CD4-positive, alpha-beta T cell treated with Interleukin-1 beta for 1 hour (primary cell): ENCODE measurements around the gene PIR.
A peak's percentile ranks its signal among the peaks of the same experiment; 100 is the strongest.

ENCODE experiments used
- DNase-seq, 2 donors: peaks; one replicate each; pipeline ENCODE4 v3.0.0-alpha.2; 2020 to 2022

Gene PIR

GRCh38 chrX:15493118-15493962 lies at the start of gene PIR:
PIR (minus strand) TSS chrX:15493333; CDS start chrX:15491257, 2,076 bp downstream.
- peak; percentile 7 to 43 for DNase-seq

GRCh38 chrX:15530318-15530717 lies 37.2 kb upstream of the PIR start:
- DNase-seq, result no peak

GRCh38 chrX:15529165-15529564 lies 36.0 kb upstream of the PIR start:
- no peak for DNase-seq

GRCh38 chrX:15525664-15526416 lies 32.7 kb upstream of the PIR start:
- DNase-seq, result no peak

GRCh38 chrX:15524417-15524816 lies 31.3 kb upstream of the PIR start:
- no peak for DNase-seq

GRCh38 chrX:15523088-15523487 lies 30.0 kb upstream of the PIR start:
- no peak for DNase-seq

- DNase-seq, result no peak
Observed at GRCh38 chrX:15522464-15522863, 29.3 kb upstream of the PIR start.

- DNase-seq, result no peak
Observed at GRCh38 chrX:15515931-15516330, 22.8 kb upstream of the PIR start.

GRCh38 chrX:15514279-15514678 lies 21.1 kb upstream of the PIR start:
- no peak for DNase-seq

GRCh38 chrX:15512401-15512965 lies 19.4 kb upstream of the PIR start:
- no peak for DNase-seq

- DNase-seq, result no peak
Observed at GRCh38 chrX:15511563-15511962, 18.4 kb upstream of the PIR start.

GRCh38 chrX:15509845-15510244 lies 16.7 kb upstream of the PIR start:
- DNase-seq, result no peak

- no peak for DNase-seq
Observed at GRCh38 chrX:15507005-15507404, 13.9 kb upstream of the PIR start.

- no peak for DNase-seq
Observed at GRCh38 chrX:15505101-15505500, 12.0 kb upstream of the PIR start.

- no peak for DNase-seq
Observed at GRCh38 chrX:15504661-15505060, 11.5 kb upstream of the PIR start.

- DNase-seq, result no peak
Observed at GRCh38 chrX:15501506-15501905, 8.4 kb upstream of the PIR start.

GRCh38 chrX:15500497-15500966 lies 7.4 kb upstream of the PIR start, which contains the start of gene BMX:
BMX (plus strand) TSS chrX:15500807; CDS start chrX:15508354, 7,547 bp downstream.
- DNase-seq, result no peak

- DNase-seq, result no peak
Observed at GRCh38 chrX:15499976-15500375, 6.8 kb upstream of the PIR start.

- no peak for DNase-seq
Observed at GRCh38 chrX:15498741-15499140, 5.6 kb upstream of the PIR start.

- DNase-seq, result peak; percentile 41 to 52
Observed at GRCh38 chrX:15497865-15498264, 4.7 kb upstream of the PIR start.

- DNase-seq, result no peak
Observed at GRCh38 chrX:15496824-15497223, 3.7 kb upstream of the PIR start.

- no peak for DNase-seq
Observed at GRCh38 chrX:15495801-15496200, 2.7 kb upstream of the PIR start.

GRCh38 chrX:15492469-15492868 lies 664 bp downstream of the PIR start:
- no peak for DNase-seq

- no peak for DNase-seq
Observed at GRCh38 chrX:15483891-15484290, 9.2 kb downstream of the PIR start.
